IMR-90 (cell line): Measurements from ENCODE around the gene HAND1. TPM values are rescaled to one million over a fixed set of nuclear protein-coding genes. Genes with fewer than 3 reads are reported as not detected.

ENCODE experiments used
- ATAC-seq: fragments of 200-7000 bp; cut with Tn5 transposase; 2 replicates; pipeline ENCODE4 v1.9.1; 2020; ENCODE audit warnings: low read depth, mild to moderate bottlenecking, moderate library complexity
- BruUV-seq: library from RNA; stranded (reverse); fragments of 400-500 nt; replicated peaks from 2 replicates; lab custom pipeline; 2021; lab: Mats Ljungman, UMichigan
- CTCF ChIA-PET: fragments of 300-600 bp; formaldehyde crosslinking; extraction: SDS; loops from one replicate; lab custom pipeline; 2021; ENCODE audit warnings: antibody characterized with exemption; lab: Yijun Ruan, JAX
- POLR2A ChIA-PET: fragments of 300-600 bp; sonication (Branson Sonifier 250); formaldehyde crosslinking; loops from one replicate; lab custom pipeline; 2022; ENCODE audit warnings: antibody characterized with exemption; ENCODE audit not compliant: unreplicated experiment; lab: Charles Lee
- DNase-seq: peaks from one replicate; pipeline ENCODE4 v3.0.0; 2013
- H2AFZ ChIP-seq: replicated peaks from 2 replicates; pipeline ENCODE3; 2013; ENCODE audit warnings: low read length, mild to moderate bottlenecking; ENCODE audit not compliant: poor library complexity
- H2AK5ac ChIP-seq: 2 replicates; pipeline ENCODE4 v1.6.1; 2013; ENCODE audit warnings: low read depth, low read length, inconsistent platforms
- H2AK9ac ChIP-seq: replicated peaks from 2 replicates; pipeline ENCODE3; 2013; ENCODE audit warnings: mild to moderate bottlenecking, low read depth, low read length, moderate library complexity; ENCODE audit not compliant: poor library complexity
- H2BK120ac ChIP-seq: 2 replicates; pipeline ENCODE4 v1.6.1; 2013; ENCODE audit warnings: low read depth, low read length, inconsistent platforms
- H2BK15ac ChIP-seq: 3 replicates; pipeline ENCODE4 v1.6.1; 2013; ENCODE audit warnings: low read depth, low read length, inconsistent platforms
- H2BK20ac ChIP-seq: 2 replicates; pipeline ENCODE4 v1.6.1; 2013; ENCODE audit warnings: low read depth, mild to moderate bottlenecking, inconsistent platforms, low read length, moderate library complexity
- H2BK5ac ChIP-seq: 2 replicates; pipeline ENCODE4 v1.6.1; 2013; ENCODE audit warnings: mild to moderate bottlenecking, low read depth, low read length, inconsistent platforms; ENCODE audit not compliant: poor library complexity, severe bottlenecking
- H3K14ac ChIP-seq: replicated peaks from 2 replicates; pipeline ENCODE4 v1.6.1; 2013; ENCODE audit warnings: low read depth, low read length, inconsistent platforms
- H3K18ac ChIP-seq: 2 replicates; pipeline ENCODE4 v1.6.1; 2013; ENCODE audit warnings: low read depth, low read length, control low read depth
- H3K23ac ChIP-seq: 2 replicates; pipeline ENCODE4 v1.6.1; 2013; ENCODE audit warnings: low read depth, low read length, inconsistent platforms
- H3K27ac ChIP-seq: 2 replicates; pipeline ENCODE4 v1.5.1; 2013; ENCODE audit warnings: mild to moderate bottlenecking, control low read depth, low read length; ENCODE audit not compliant: insufficient read depth
- H3K27me3 ChIP-seq: 2 replicates; pipeline ENCODE4 v1.6.1; 2013; ENCODE audit warnings: low read length; ENCODE audit not compliant: control insufficient read depth, insufficient read depth
- H3K36me3 ChIP-seq: 2 replicates; pipeline ENCODE4 v1.6.1; 2013; ENCODE audit warnings: low read length, mixed read lengths; ENCODE audit not compliant: control insufficient read depth, insufficient read depth
- H3K4ac ChIP-seq: 2 replicates; pipeline ENCODE4 v1.6.1; 2013; ENCODE audit warnings: low read depth, low read length, inconsistent platforms
- H3K4me1 ChIP-seq: 2 replicates; pipeline ENCODE4 v1.6.1; 2013; ENCODE audit warnings: low read length, mixed read lengths; ENCODE audit not compliant: control insufficient read depth, insufficient read depth
- H3K4me2 ChIP-seq: 2 replicates; pipeline ENCODE4 v1.6.1; 2013; ENCODE audit warnings: low read depth, mild to moderate bottlenecking, control low read depth, low read length, moderate library complexity
- H3K4me3 ChIP-seq: 2 replicates; pipeline ENCODE4 v1.5.1; 2013; ENCODE audit warnings: low read depth, mild to moderate bottlenecking, control low read depth, low read length, moderate library complexity; ENCODE audit not compliant: insufficient read depth
- H3K56ac ChIP-seq: 2 replicates; pipeline ENCODE4 v1.6.1; 2013; ENCODE audit warnings: low read length, inconsistent platforms; ENCODE audit not compliant: insufficient read depth; ENCODE audit errors: extremely low read depth
- H3K79me1 ChIP-seq, 2 experiments: 2 replicates each; pipeline ENCODE4 v1.6.1; 2013; ENCODE audit warnings: low read length in 2 of 2, inconsistent platforms in 1 of 2, low read depth in 1 of 2
- H3K9ac ChIP-seq: 2 replicates; pipeline ENCODE4 v1.6.1; 2013; ENCODE audit warnings: low read depth, low read length, control low read depth
- H3K9me1 ChIP-seq: 2 replicates; pipeline ENCODE4 v1.6.1; 2013; ENCODE audit warnings: low read length, inconsistent platforms; ENCODE audit not compliant: insufficient read depth
- H3K9me3 ChIP-seq: 2 replicates; pipeline ENCODE4 v1.6.1; 2013; ENCODE audit warnings: low read length; ENCODE audit not compliant: control insufficient read depth, insufficient read depth
- H4K20me1 ChIP-seq: 2 replicates; pipeline ENCODE4 v1.6.1; 2013; ENCODE audit warnings: low read length, inconsistent platforms; ENCODE audit not compliant: insufficient read depth
- H4K5ac ChIP-seq: 2 replicates; pipeline ENCODE4 v1.6.1; 2013; ENCODE audit warnings: mild to moderate bottlenecking, low read depth, low read length, control low read depth
- H4K8ac ChIP-seq, 2 experiments: 2 replicates each; pipeline ENCODE4 v1.6.1; 2013; ENCODE audit warnings: low read depth in 2 of 2, low read length in 2 of 2, control low read depth in 1 of 2, inconsistent platforms in 1 of 2
- H4K91ac ChIP-seq: 2 replicates; pipeline ENCODE4 v1.6.1; 2013; ENCODE audit warnings: low read depth, low read length, inconsistent platforms; ENCODE audit not compliant: insufficient read depth
- CEBPB ChIP-seq: IDR thresholded peaks from 2 replicates; pipeline ENCODE4 v1.6.1; 2012; ENCODE audit warnings: low read depth, low read length, improper control_type of control experiment
- CTCF ChIP-seq: conservative IDR thresholded peaks from 2 replicates; pipeline ENCODE4 v1.5.1; 2012; ENCODE audit warnings: mild to moderate bottlenecking, low read depth, low read length, improper control_type of control experiment
- MAFK ChIP-seq: IDR thresholded peaks from 2 replicates; pipeline ENCODE4 v1.6.1; 2012; ENCODE audit warnings: low read depth, low read length, improper control_type of control experiment
- MAZ ChIP-seq: IDR thresholded peaks from 2 replicates; pipeline ENCODE4 v1.6.1; 2012; ENCODE audit warnings: low read depth, mild to moderate bottlenecking, low read length, improper control_type of control experiment, moderate library complexity, borderline replicate concordance
- NFE2L2 ChIP-seq: fragments of 150-350 bp; IDR thresholded peaks from 2 replicates; pipeline ENCODE4 v1.6.1; 2016; ENCODE audit warnings: low read depth, mild to moderate bottlenecking, low read length
- RCOR1 ChIP-seq: IDR thresholded peaks from 2 replicates; pipeline ENCODE4 v1.6.1; 2012; ENCODE audit warnings: mild to moderate bottlenecking, low read length, improper control_type of control experiment; ENCODE audit not compliant: insufficient replicate concordance
- SMC3 ChIP-seq: fragments of 150-350 bp; IDR thresholded peaks from 2 replicates; pipeline ENCODE4 v1.6.1; 2016; ENCODE audit warnings: low read depth, mild to moderate bottlenecking, antibody characterized with exemption, low read length, moderate library complexity
- WGBS, 2 experiments: methylation state at CpG; one replicate each; pipeline versions ENCODE4 v1.1.5 to v1.1.7; 2013; ENCODE audit warnings: missing lambda C conversion rate in 2 of 2; ENCODE audit not compliant: insufficient read length in 1 of 2; ENCODE audit errors: extremely low coverage in 2 of 2; 5-methylcytosine and 5-hydroxymethylcytosine counted together
- dilution Hi-C: fragments of 300-500 bp; cut with HindIII; formaldehyde crosslinking; loops from one replicate; pipeline ENCODE4 v1.14.3; 2018; ENCODE audit warnings: low sequenced_read_pairs; ENCODE audit not compliant: unreplicated experiment
- in situ Hi-C: fragments of 300-500 bp; cut with MboI; formaldehyde crosslinking; loops from 3 replicates; pipeline ENCODE4 v1.14.3; 2019; ENCODE audit warnings: low sequenced_read_pairs, inconsistent platforms, mixed read lengths
- intact Hi-C: fragments of 100-400 bp; cut with micrococcal nuclease; formaldehyde crosslinking; loops from 2 replicates; pipeline ENCODE4 v1.10.0; 2022
- polyA plus RNA-seq, 3 experiments: library from polyadenylated mRNA; depleted of rRNA; stranded (reverse); fragments of >200 nt; gene quantifications; 2 replicates each; pipeline ENCODE4 v1.2.3, GENCODE V29; 2012; ENCODE audit warnings: low replicate concordance in 1 of 3
- total RNA-seq: library from RNA; depleted of rRNA; stranded (reverse); fragments of >200 nt; gene quantifications from 2 replicates; pipeline ENCODE4 v1.2.3, GENCODE V29; 2012

HAND1 gene
- total and polyA plus RNA-seq, 2 of the 4 experiments (the other 2 are of a cell fraction), result not detected

- Histone ChIP-seq H3K4me3 (no peak overlapping the region), H2AK5ac (no peak overlapping the region), H2BK20ac (no peak overlapping the region), H3K36me3 (no peaks in the 10 kb centered on the region), H2AK9ac (no peak overlapping the region), H3K9me1 (no peaks in the 10 kb centered on the region), H2BK120ac (no peak overlapping the region), H3K4me2 (no peak overlapping the region), H3K9me3 (no peaks in the 10 kb centered on the region), H2BK5ac (no peak overlapping the region), H3K14ac (no peak overlapping the region), H3K4ac (no peak overlapping the region), H3K56ac (no peak overlapping the region), H3K18ac (no peak overlapping the region), H3K27ac (no peak overlapping the region), H4K20me1 (no peaks in the 10 kb centered on the region), H4K91ac (no peak overlapping the region), H3K27me3 (peaks cover 54% of the 10 kb centered on the region), H2AFZ (no peak overlapping the region), H2BK15ac (no peak overlapping the region), H3K23ac (no peak overlapping the region), H3K9ac (no peak overlapping the region), H4K8ac (no peak overlapping the region), H4K5ac (no peak overlapping the region), H3K79me1 (no peaks in the 10 kb centered on the region), H3K4me1 (no peaks in the 10 kb centered on the region)
- POLR2A ChIA-PET, result no interaction called here
- in situ Hi-C loops (no loop called here), intact Hi-C loops (no loop called here), dilution Hi-C loops (no loop called here)
- WGBS, 2 experiments, result no CpG with 5 or more reads among the region's 3 CpGs
- TF ChIP-seq CTCF (no peak), MAZ (no peak), SMC3 (no peak), MAFK (no peak), CEBPB (peak; percentile 57), NFE2L2 (no peak), RCOR1 (no peak)
- ATAC-seq, result no peak
- DNase-seq, result no peak
- CTCF ChIA-PET, result no interaction called here
- BruUV-seq, result no TSS peak
Measured at GRCh38 chr5:154522284-154522683, 44.3 kb upstream of the HAND1 start.
